A549 (cell line): ENCODE measurements around the gene TRDMT1. TPM values are rescaled to one million over a fixed set of nuclear protein-coding genes. Genes with fewer than 3 reads are reported as not detected.

Source experiments
- ATAC-seq, 2 experiments: fragments of 200-7000 bp in 1 of 2; fragments of >200 bp in 1 of 2; cut with Nextera tagmentation in 1 of 2; cut with Tn5 transposase in 1 of 2; 3 replicates each; pipeline versions ENCODE4 v1.8.0 to v1.9.1; 2018 to 2020; ENCODE audit warnings: mild to moderate bottlenecking in 1 of 2, moderate library complexity in 1 of 2
- CTCF ChIA-PET: fragments of 300-600 bp; sonication (Branson Sonifier 250); formaldehyde crosslinking; extraction: SDS; loops from one replicate; lab custom pipeline; 2021; ENCODE audit warnings: antibody characterized with exemption, inconsistent platforms; lab: Yijun Ruan, JAX
- POLR2A ChIA-PET: fragments of 350-600 bp; formaldehyde crosslinking; extraction: SDS; loops from one replicate; lab custom pipeline; 2021; ENCODE audit warnings: antibody characterized with exemption, inconsistent platforms; lab: Yijun Ruan, JAX
- DNase-seq, 2 experiments: peaks; one replicate each; pipeline versions ENCODE4 v3.0.0 to v3.0.0-alpha.2; 2011 to 2016; ENCODE audit warnings: low read depth in 1 of 2, low spot score in 1 of 2
- FAIRE-seq: peaks from 2 replicates; lab custom pipeline; 2011; peaks lifted over from hg19 to GRCh38; lab: Jason Lieb, UNC
- H3K27ac ChIP-seq, 2 experiments: fragments of >200 bp; sonication (Bioruptor Twin); formaldehyde crosslinking; 3 replicates each; pipeline ENCODE4 v1.5.1; 2016 to 2017
- H3K4me1 ChIP-seq: fragments of >200 bp; sonication (Bioruptor Twin); formaldehyde crosslinking; 3 replicates; pipeline ENCODE4 v1.6.1; 2016
- H3K4me2 ChIP-seq: fragments of >200 bp; sonication (Bioruptor Twin); formaldehyde crosslinking; 3 replicates; pipeline ENCODE4 v1.6.1; 2016
- H3K4me3 ChIP-seq: fragments of >200 bp; sonication (Bioruptor Twin); formaldehyde crosslinking; 3 replicates; pipeline ENCODE4 v1.5.1; 2016
- H3K9me3 ChIP-seq: fragments of >200 bp; sonication (Bioruptor Twin); formaldehyde crosslinking; 3 replicates; pipeline ENCODE4 v1.6.1; 2016
- CBX2 ChIP-seq: fragments of 200-600 bp; sonication (generic); IDR thresholded peaks from 2 replicates; pipeline ENCODE4 v1.6.1; 2016; ENCODE audit warnings: low read depth, mild to moderate bottlenecking, borderline replicate concordance
- CHD2 ChIP-seq: fragments of 150-350 bp; IDR thresholded peaks from 2 replicates; pipeline ENCODE4 v1.6.1; 2014; ENCODE audit warnings: low read length; ENCODE audit not compliant: partially characterized antibody
- EHF ChIP-seq: fragments of 250-450 bp; sonication (Bioruptor Pico); IDR thresholded peaks from 2 replicates; pipeline ENCODE4 v1.5.0; 2020; ENCODE audit warnings: mild to moderate bottlenecking
- EP300 ChIP-seq, 2 experiments: fragments of >200 bp; sonication (Bioruptor Twin); formaldehyde crosslinking; IDR thresholded peaks; 2 replicates in 1 of 2; 3 replicates in 1 of 2; pipeline ENCODE4 v1.6.1; 2016 to 2017
- FOSB ChIP-seq: fragments of 250-450 bp; sonication (Bioruptor Pico); IDR thresholded peaks from 2 replicates; pipeline ENCODE4 v1.5.0; 2020; ENCODE audit warnings: mild to moderate bottlenecking, moderate library complexity
- FOXS1 ChIP-seq: fragments of 250-450 bp; sonication (Bioruptor Pico); IDR thresholded peaks from 2 replicates; pipeline ENCODE4 v1.5.0; 2020; ENCODE audit warnings: mild to moderate bottlenecking, moderate library complexity
- HDAC2 ChIP-seq: fragments of 200-600 bp; sonication (generic); IDR thresholded peaks from 2 replicates; pipeline ENCODE4 v1.6.1; 2016
- HOXA7 ChIP-seq: fragments of 250-450 bp; sonication (Bioruptor Pico); IDR thresholded peaks from 2 replicates; pipeline ENCODE4 v1.5.0; 2020; ENCODE audit warnings: mild to moderate bottlenecking, moderate library complexity
- KDM1A ChIP-seq: fragments of 200-600 bp; sonication (generic); IDR thresholded peaks from 2 replicates; pipeline ENCODE4 v1.6.1; 2016; ENCODE audit warnings: low read depth, mild to moderate bottlenecking
- KDM5A ChIP-seq: fragments of 200-600 bp; sonication (generic); IDR thresholded peaks from 2 replicates; pipeline ENCODE4 v1.6.1; 2016; ENCODE audit warnings: antibody characterized with exemption, mild to moderate bottlenecking
- MAFK ChIP-seq: fragments of 450-650 bp; IDR thresholded peaks from 2 replicates; pipeline ENCODE4 v1.6.1; 2014; ENCODE audit not compliant: partially characterized antibody
- MAZ ChIP-seq: fragments of 150-350 bp; IDR thresholded peaks from 2 replicates; pipeline ENCODE4 v1.6.1; 2014; ENCODE audit warnings: antibody characterized with exemption, low read depth, low read length, borderline replicate concordance
- NFE2L2 ChIP-seq: fragments of 150-350 bp; conservative IDR thresholded peaks from 2 replicates; pipeline ENCODE4 v1.6.1; 2014; ENCODE audit warnings: low read length
- NR3C1 ChIP-seq: fragments of >200 bp; sonication (Bioruptor Twin); formaldehyde crosslinking; IDR thresholded peaks from 3 replicates; pipeline ENCODE4 v1.6.1; 2017
- PHF8 ChIP-seq: fragments of 200-600 bp; sonication (generic); IDR thresholded peaks from 2 replicates; pipeline ENCODE4 v1.6.1; 2016; ENCODE audit warnings: low read depth, mild to moderate bottlenecking, antibody characterized with exemption, moderate library complexity, borderline replicate concordance
- RAD21 ChIP-seq, 2 experiments: fragments of >200 bp in 1 of 2; sonication (Bioruptor Twin) in 1 of 2; formaldehyde crosslinking in 1 of 2; IDR thresholded peaks in 1 of 2; conservative IDR thresholded peaks in 1 of 2; 2 replicates in 1 of 2; 3 replicates in 1 of 2; pipeline ENCODE4 v1.6.1; 2012 to 2018; ENCODE audit warnings: inconsistent platforms in 1 of 2
- RNF2 ChIP-seq: fragments of 200-600 bp; sonication (generic); IDR thresholded peaks from 2 replicates; pipeline ENCODE4 v1.6.1; 2016; ENCODE audit warnings: low read depth, mild to moderate bottlenecking, antibody characterized with exemption, moderate library complexity, borderline replicate concordance
- ZC3H11A ChIP-seq: fragments of 450-650 bp; IDR thresholded peaks from 2 replicates; pipeline ENCODE4 v1.6.1; 2014; ENCODE audit warnings: antibody characterized with exemption, mild to moderate bottlenecking
- ZNF302 ChIP-seq: fragments of 250-450 bp; sonication (Bioruptor Pico); IDR thresholded peaks from 2 replicates; pipeline ENCODE4 v1.9.0; 2021; ENCODE audit warnings: inconsistent platforms, mild to moderate bottlenecking, moderate library complexity
- ZSCAN20 ChIP-seq: fragments of 250-450 bp; sonication (Bioruptor Pico); IDR thresholded peaks from 2 replicates; pipeline ENCODE4 v1.8.0; 2022; ENCODE audit warnings: mild to moderate bottlenecking, moderate library complexity
- WGBS: methylation state at CpG from one replicate; pipeline ENCODE4 v1.1.6; 2017; ENCODE audit errors: missing lambda C conversion rate; 5-methylcytosine and 5-hydroxymethylcytosine counted together
- polyA plus RNA-seq, 4 experiments: library from polyadenylated mRNA; depleted of rRNA in 3 of 4; stranded (reverse); fragments of >200 nt; fragmentation: RNase III in 1 of 4; extraction: RNeasy Plus Mini Kit Qiagen cat#74134 plus additional on column Dnase treatment in 1 of 4; gene quantifications; 2 replicates in 3 of 4; 3 replicates in 1 of 4; pipeline ENCODE4 v1.2.3, GENCODE V29; 2011 to 2017
- TF ChIP-seq, protein P1 (sequence below): IDR thresholded peaks from 2 replicates; pipeline ENCODE4 v1.6.1; 2012; ENCODE audit warnings: low read depth, borderline replicate concordance
- TF ChIP-seq, protein P2 (sequence below): fragments of >200 bp; sonication (Bioruptor Twin); formaldehyde crosslinking; IDR thresholded peaks from 3 replicates; pipeline ENCODE4 v1.6.1; 2016
- TF ChIP-seq, protein P3 (sequence below): IDR thresholded peaks from 2 replicates; pipeline ENCODE4 v1.6.1; 2012
- TF ChIP-seq, protein P4 (sequence below): fragments of 250-450 bp; sonication (Bioruptor Pico); IDR thresholded peaks from 2 replicates; pipeline ENCODE4 v1.5.0; 2021; ENCODE audit warnings: mild to moderate bottlenecking, moderate library complexity, borderline replicate concordance

TRDMT1 gene
- polyA plus RNA-seq, 2 of the 4 experiments (the other 2 are of a cell fraction): 2.4 to 7.4 TPM

DNA sequence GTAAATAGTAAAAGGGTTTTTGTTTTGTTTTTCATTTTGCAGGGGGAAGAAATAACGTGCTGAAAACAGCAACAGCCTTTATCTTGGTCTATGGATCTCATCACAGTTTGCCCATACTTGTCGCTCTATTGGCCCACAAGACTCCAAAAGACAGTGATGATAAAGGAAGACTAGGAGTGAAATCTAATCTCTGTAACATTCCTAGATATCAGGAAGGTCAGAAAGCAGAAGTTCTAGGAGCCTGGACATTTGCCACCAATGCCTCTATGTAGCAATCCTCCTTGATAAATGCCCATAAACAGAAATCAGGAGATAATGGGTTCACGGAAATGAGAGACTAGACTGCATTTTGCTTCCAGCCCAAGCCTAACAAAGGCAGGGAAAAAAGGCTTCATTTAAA is 80.8 kb downstream of the TRDMT1 start:
- Histone ChIP-seq H3K4me2 (no peak overlapping the region), H3K4me3 (no peak overlapping the region), H3K27ac (no peak overlapping the region), H3K9me3 (no peaks in the 10 kb centered on the region), H3K4me1 (peaks cover 11% of the 10 kb centered on the region; the same call in 2 of the 3 replicates)
- POLR2A ChIA-PET: no interaction called here
- ATAC-seq: no peak
- TF ChIP-seq CHD2 (no peak), KDM5A (no peak), FOSB (CRISPR knock-in tag) (no peak), ZC3H11A (no peak), HDAC2 (no peak), NFE2L2 (no peak), EP300 (IDR thresholded peaks at IDR 0.05) (no peak)
- TF ChIP-seq, protein P1, sequence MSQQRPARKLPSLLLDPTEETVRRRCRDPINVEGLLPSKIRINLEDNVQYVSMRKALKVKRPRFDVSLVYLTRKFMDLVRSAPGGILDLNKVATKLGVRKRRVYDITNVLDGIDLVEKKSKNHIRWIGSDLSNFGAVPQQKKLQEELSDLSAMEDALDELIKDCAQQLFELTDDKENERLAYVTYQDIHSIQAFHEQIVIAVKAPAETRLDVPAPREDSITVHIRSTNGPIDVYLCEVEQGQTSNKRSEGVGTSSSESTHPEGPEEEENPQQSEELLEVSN: no peak
- TF ChIP-seq, protein P2, sequence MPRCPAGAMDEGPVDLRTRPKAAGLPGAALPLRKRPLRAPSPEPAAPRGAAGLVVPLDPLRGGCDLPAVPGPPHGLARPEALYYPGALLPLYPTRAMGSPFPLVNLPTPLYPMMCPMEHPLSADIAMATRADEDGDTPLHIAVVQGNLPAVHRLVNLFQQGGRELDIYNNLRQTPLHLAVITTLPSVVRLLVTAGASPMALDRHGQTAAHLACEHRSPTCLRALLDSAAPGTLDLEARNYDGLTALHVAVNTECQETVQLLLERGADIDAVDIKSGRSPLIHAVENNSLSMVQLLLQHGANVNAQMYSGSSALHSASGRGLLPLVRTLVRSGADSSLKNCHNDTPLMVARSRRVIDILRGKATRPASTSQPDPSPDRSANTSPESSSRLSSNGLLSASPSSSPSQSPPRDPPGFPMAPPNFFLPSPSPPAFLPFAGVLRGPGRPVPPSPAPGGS: no peak
- TF ChIP-seq, protein P3, sequence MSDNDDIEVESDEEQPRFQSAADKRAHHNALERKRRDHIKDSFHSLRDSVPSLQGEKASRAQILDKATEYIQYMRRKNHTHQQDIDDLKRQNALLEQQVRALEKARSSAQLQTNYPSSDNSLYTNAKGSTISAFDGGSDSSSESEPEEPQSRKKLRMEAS: no peak
- no peak for DNase-seq
- 62% methylated on average over 3 of the region's 3 CpGs for WGBS
- no peak for FAIRE-seq
- CTCF ChIA-PET: interaction anchor here (2.0 kb wide), 1 partner anchor 110 kb away, joined by 4 read pairs; no protein-coding TSS in a partner anchor

DNA sequence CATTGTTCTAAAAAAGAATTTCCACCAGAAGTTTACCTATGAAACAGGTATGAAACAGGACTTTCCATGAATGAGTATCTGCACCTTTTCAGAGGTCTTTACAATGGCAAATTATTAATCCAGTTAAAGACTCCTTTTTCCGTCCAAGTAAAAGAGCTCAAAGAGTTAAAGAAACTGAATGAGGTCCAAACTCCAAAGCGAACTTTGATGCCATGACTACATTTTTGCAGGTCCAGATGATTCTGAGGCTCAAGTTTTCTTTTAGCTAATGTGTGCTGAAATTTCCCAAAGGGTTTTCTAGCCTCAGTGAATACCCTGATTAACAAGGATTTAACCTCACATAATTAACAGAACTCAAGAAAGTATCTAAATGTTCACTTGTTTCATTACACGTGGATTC is 81.6 kb downstream of the TRDMT1 start:
- Histone ChIP-seq H3K4me3 (no peak overlapping the region), H3K27ac (no peak overlapping the region), H3K4me2 (no peak overlapping the region), H3K9me3 (no peaks in the 10 kb centered on the region), H3K4me1 (peaks cover 18% of the 10 kb centered on the region; the same call in 2 of the 3 replicates)
- ChIA-PET CTCF (interaction anchor here (2.0 kb wide), 1 partner anchor 111 kb away, joined by 4 read pairs; no protein-coding TSS in a partner anchor), POLR2A (no interaction called here)
- WGBS: 54% methylated on average over 3 of the region's 3 CpGs
- TF ChIP-seq NR3C1 (no peak), PHF8 (no peak)
- DNase-seq: no peak
- ATAC-seq: no peak
- FAIRE-seq: no peak

DNA sequence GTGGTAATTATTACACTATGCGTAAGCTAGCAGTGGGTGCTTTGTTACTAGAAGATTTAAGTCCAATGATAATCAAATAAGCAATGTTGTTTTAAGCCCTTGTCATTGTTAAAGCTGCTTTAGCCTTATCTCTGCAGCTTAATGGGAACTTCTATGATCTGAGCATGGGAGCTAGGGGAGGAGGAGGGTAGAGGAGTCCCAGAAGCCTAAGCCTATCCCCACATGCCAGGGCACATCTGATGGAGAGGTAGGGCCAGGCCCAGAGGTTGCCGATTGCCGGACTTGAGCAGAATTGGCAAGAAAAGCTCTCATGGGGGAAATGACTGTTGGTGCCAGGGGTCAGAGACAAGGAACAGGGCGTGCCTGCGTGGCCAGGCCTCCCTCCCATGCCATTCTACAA is 85.3 kb downstream of the TRDMT1 start:
- H3K4me1 ChIP-seq: peaks cover 23% of the 10 kb centered on the region; the same call in 2 of the 3 replicates
- no peak for DNase-seq
- no peak overlapping the region for H3K4me3 ChIP-seq
- ChIA-PET POLR2A (no interaction called here), CTCF (interaction anchor here (0.6 to 1.6 kb wide), 5 partner anchors 31 to 115 kb away, joined by 3 to 6 read pairs (median 3); partner anchors contain the start of gene VIM)
- 66% methylated on average over 5 of the region's 5 CpGs for WGBS
- peak in 1 of 2 experiments; percentile 49; a peak in 3 of 6 replicates for ATAC-seq
- TF ChIP-seq FOXS1 (CRISPR knock-in tag) (no peak), RNF2 (no peak), ZNF302 (no peak), EHF (CRISPR knock-in tag) (no peak), MAFK (no peak), KDM1A (no peak), ZSCAN20 (CRISPR knock-in tag) (no peak), RAD21 (conservative IDR thresholded peaks at IDR 0.05 in 1 of 2, IDR thresholded peaks at IDR 0.05 in 1 of 2) (no peak), HOXA7 (CRISPR knock-in tag) (no peak), MAZ (no peak), ZC3H11A (no peak), CBX2 (no peak)
- TF ChIP-seq, protein P4, sequence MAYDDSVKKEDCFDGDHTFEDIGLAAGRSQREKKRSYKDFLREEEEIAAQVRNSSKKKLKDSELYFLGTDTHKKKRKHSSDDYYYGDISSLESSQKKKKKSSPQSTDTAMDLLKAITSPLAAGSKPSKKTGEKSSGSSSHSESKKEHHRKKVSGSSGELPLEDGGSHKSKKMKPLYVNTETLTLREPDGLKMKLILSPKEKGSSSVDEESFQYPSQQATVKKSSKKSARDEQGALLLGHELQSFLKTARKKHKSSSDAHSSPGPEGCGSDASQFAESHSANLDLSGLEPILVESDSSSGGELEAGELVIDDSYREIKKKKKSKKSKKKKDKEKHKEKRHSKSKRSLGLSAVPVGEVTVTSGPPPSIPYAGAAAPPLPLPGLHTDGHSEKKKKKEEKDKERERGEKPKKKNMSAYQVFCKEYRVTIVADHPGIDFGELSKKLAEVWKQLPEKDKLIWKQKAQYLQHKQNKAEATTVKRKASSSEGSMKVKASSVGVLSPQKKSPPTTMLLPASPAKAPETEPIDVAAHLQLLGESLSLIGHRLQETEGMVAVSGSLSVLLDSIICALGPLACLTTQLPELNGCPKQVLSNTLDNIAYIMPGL: no peak
- H3K9me3 ChIP-seq: no peaks in the 10 kb centered on the region
- peak overlapping the region; percentile 88 for H3K4me2 ChIP-seq
- FAIRE-seq: no peak
- H3K27ac ChIP-seq: peak overlapping the region; percentile 7 to 87; a peak in 4 of 6 replicates
